ENCODE results near the gene TNNC2.
"Not testable (repeated sequence)": the region's sequence is repeated elsewhere in the genome, so short reads cannot be mapped to it uniquely, and the experiment has no call there.

The TNNC2 gene

GRCh38 chr20:45818239-45818638 lies 8.9 kb downstream of the TNNC2 start:
- no peak for DNase-seq

DNA sequence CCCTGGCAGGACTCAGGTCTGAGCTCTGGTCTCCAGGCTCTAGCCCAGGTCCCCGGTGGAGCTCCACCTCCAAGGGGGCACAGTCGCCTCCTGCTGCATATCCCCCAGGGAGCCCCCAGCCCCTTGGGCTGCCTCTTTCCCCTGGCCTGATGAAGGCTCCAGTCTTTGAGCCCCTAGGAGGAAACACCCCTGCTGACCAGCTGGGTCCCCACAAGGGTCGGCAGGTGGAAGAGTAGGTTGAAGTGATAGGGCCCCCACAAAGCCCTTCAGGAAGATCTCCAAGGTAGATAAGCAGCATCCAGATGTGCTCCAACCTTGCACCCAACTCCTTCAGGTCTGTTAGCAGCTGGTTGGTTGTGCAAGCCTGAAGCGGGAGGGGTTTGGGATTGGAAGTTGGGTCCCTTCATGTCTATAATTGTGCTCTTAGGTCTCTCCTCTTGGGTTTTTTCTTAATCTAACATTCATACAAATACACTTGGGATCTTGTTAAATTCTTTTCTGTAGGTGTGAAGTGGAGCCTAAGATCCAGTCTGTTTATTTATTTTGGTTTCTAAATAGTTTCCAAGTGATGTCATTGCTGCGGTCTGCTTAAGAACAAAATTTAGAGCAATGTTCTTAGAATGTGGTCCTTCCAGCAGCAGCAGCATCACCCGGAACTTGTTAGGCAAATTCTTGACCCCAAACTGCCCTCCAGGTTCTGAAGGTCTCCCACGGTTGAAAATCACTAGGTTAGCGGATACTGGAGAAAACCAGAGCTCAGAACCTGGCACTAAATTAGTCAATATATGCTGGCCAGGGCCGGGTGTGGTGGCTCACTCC lies 9.5 kb downstream of the TNNC2 start:
- DNase-seq = no peak

- DNase-seq = no peak
Measured at GRCh38 chr20:45816951-45817350, 10.2 kb downstream of the TNNC2 start.

DNA sequence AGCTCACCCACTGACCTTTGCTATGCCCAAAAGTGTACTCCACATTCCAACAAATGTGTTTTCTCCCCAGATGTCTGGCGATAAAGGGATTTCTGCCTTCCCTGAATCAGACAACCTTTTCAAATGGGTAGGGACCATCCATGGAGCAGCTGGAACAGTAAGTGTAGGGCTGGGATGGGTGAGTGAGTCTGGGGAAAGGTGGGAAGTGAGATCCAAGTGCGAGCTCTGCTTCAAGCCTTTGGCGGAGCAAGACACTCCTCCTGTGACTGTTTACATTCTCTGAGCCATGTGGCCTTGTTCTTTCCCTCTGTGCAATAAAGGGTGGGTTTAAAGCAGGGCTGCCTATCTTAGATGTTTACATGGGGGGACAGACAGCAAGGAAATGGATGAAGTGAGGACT lies 12.8 kb downstream of the TNNC2 start:
- DNase-seq = no peak

DNA sequence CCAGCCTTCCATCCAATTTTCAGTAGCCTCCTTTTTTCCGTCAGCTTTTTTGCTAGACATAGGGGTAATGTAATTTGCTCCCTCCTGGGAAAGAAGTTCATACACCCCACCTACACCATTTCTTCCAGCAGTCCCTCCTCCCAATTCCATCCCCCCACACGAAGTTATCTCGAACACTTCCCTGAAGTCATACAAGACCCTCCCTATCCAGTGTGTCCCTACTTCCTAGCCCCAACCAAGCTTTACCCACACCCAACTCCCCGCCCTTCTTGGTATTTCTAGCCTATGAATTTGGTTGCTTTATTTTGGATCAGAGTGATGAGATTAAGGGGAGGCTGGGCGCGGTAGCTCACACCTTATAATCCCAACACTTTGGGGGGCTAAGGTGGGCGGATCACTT lies 13.6 kb downstream of the TNNC2 start:
- no peak for DNase-seq

- DNase-seq = no peak
Measured at GRCh38 chr20:45813006-45813340, 14.1 kb downstream of the TNNC2 start.

DNA sequence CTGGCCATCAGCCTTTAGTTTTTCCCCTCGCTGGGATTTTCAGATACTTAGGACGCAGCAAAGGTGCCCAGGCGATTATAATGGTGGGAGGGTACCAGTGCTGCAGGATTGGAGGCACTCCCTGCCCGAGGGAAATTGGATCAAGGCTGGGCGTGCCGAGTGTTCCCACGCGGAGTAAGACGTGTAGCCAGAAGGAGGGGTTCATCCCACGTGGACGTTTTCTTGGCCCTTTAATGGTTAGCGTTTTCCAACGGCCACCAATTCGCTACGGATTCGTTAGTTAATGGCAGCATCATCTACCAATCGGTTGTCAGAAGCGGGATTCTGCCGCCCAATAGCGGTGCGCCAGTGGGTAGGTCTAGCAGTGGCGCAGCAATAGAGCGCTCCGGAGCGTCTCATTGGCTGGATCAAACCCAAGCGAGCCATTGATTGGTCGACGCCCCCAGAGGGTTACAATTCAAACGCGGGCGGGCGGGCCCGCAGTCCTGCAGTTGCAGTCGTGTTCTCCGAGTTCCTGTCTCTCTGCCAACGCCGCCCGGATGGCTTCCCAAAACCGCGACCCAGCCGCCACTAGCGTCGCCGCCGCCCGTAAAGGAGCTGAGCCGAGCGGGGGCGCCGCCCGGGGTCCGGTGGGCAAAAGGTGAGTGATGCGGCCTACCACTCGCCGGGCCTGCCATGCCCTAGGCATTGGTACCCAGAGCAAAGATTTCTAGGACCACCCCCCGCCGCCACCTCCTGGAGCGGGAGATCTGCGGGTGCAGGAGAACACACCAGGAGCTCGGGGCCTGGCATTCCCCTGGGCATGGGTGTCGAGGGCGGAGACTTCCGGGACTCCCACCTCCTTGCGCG lies 14.7 kb downstream of the TNNC2 start, which contains the start of gene UBE2C:
TSS of gene UBE2C (plus strand) at position 488 of the 849 bp plus-strand sequence. CDS start at position 540, 52 bp downstream.
- DNase-seq = peak; percentile 90 to 97

DNA sequence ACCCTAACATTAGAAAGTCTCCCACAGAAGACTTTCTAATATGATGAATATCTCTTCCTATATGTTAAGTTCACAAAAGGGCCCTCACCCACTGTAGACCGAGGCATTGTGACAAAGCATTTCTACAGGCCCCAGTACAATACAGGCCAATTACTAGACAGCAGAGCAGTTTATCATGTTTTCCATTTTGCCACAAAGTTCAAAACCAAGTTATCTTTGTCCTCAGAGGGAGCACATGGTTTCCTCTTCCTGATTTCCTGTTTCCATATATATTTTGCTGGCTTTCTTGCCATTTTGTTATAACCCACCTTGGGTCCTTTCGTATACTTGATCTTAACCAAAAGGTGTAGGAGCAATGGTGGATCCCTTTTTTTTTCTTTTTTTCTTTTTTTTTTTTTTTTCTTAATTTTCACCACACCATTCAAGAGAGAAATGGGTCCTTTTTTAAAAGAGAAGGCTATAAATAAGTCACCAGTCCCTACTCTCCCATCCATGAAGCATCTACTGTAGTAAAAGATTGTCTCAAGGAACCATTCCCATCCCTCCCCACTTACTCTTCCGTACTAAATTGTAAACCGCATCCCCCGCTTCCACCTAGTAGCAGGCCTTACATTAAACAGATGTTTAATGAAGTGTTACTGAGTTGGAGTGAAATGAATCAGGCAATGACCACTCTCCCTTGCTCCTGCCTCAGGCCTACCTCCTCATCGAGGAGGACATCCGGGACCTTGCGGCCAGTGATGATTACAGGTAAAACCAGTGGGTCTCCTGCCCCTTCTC lies 16.7 kb downstream of the TNNC2 start:
- no peak for DNase-seq

GRCh38 chr20:45801851-45802250 lies 25.3 kb downstream of the TNNC2 start:
- no peak for DNase-seq

DNA sequence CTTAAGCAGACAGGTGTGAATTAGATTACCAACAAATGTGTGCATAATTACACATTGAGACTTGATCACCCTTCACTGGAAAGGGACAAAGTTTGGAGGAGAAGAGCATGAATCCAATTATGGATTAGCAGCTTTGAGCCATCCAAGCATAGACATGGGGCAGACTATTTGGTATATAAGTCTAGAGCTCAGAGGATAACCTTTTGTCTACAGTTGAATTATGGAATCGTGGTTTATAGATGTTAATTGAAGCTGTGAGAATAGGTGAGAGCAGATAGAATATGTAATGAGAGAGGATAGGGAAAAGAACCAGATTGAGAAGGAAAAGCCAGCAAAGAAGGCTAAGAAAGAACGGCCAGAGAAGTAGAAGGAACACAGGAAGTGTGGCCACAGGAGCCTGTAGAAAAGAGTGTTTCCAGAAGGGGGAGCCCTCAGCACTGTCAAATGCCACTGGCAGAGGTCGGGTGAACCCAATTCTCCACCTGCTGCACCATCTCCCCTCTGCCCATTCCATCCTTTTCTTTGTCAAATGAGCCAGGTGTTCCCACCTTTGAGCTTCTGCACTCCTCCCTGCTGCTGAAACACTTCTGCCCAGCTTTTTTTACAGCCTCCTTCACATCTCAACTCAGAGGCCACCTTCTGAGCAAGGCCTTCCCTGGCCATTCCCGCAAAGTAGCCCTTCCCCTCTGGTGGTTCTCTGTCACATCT lies 28.0 kb downstream of the TNNC2 start:
- peak in 1 of 2 experiments; percentile 22 for DNase-seq

GRCh38 chr20:45797955-45798354 lies 29.2 kb downstream of the TNNC2 start:
- DNase-seq = not testable (repeated sequence)

- not testable (repeated sequence) for DNase-seq
Measured at GRCh38 chr20:45797510-45797909, 29.6 kb downstream of the TNNC2 start.

DNA sequence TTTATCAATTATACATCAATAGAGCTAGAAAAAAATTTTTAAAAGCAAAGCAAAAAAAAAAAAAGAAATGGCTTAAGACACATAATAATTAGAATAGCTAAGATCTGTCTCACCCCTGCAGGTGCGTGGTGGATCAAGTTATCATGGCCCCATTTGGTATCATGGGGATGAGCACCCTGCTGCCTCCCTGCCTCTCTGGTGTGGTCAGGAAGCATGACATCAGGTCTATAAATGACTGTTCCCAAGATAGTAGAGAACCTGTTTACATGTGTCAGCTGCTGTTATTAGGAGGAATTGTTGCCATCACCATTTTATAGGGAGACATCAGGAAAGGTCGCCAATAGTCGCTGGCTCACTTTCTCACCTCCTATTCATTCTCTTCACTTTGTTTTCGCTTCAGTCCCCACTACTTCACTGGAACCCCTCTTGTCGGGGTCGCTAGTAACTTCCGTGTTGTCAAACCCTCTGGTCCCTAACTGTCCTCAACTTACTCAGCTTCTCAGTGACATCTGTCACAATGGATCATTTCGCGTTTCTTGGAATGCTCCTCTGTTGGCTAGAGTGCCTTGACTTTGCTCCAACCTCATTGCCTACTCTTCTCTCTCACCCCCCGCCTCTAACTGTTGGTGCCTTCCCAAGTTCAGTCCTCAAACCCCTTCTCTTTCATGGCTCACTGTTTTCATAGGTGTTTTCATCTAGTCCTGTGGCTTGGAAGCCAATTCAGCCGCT lies 30.6 kb downstream of the TNNC2 start:
- no peak for DNase-seq

DNA sequence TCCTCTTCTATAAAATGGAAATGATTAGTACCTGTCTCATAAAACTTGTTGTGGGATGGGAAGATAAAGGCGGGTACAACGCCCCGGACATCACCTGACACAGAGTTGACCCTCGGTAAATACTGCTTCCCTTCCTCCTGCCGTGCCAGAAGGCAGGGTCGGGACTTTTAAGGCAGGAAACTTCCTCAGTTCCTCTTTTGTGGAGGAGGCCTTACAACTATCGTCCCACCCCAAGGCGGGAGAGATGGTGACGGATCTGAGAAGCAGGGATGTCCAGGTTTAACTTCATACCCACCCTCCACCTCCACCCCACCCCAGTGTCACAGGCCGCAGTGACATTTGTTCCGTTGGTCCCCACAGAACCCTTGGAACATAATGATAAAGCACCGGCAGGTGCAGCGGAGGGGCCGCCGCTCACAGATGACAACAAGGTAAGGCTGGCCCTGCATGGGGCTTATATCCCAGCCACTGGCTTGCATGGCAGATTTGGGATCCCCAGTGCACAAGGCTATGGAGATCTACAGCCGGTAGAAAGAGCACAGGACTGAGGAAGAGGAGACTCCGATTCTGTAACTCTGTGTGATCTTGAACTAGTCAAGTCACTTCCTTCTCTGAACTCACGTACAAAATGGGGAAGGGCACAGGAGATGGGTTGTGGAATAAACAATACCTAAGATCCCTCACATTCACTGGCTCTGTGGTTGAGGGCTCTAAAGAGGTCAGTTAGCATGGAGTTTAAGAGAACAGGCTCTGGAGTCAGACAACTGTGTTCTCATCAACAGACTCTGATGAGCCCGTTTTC lies 34.6 kb downstream of the TNNC2 start:
- no peak for DNase-seq

DNA sequence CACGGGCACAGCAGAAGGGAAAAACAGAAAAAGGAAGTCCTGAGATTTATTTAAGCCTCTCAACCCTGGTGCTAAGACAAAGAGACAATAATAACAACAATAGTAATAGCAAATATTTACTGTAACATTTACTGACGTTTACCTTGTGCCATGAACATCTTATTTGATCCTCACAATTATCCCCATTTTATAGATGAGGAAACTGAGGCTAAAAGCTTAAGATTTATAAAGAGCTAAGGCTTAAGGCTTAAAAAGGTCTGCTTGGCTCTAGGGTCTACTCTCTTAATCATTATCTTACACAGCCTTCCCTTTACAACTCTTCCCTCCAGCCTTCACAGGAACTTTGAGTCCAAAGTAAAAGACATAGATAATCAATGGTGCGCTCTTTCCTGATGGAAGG lies 38.8 kb downstream of the TNNC2 start:
- no peak for DNase-seq

- DNase-seq = no peak
Measured at GRCh38 chr20:45783656-45784294, 43.3 kb downstream of the TNNC2 start.

GRCh38 chr20:45782890-45783289 lies 44.2 kb downstream of the TNNC2 start:
- DNase-seq = no peak

DNA sequence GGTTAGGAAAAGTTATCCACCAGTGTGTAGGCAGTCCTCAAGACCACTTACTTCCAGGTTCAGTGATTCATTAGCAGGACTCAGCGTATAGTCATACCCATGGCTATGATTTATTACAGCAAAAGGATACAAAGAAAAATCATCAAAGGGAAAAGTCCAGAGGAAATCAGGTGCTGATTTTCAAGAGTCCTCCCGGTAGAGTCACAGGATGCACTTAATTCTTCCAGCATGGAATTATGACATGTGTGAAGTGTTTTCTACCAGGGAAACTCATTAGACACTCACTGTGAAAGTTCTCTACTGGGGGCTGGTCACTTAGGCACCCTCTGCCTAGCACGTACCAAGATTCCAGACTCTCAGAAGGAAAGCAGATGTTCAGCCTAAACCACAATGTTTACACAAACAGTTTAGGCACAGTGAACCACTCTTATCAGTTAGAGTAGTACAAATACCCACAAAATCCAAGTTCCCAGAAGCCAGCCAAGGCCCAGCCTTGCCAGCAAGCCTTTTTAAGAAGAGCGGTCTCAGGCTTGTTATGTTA lies 45.7 kb downstream of the TNNC2 start:
- peak in 1 of 2 experiments; percentile 20 for DNase-seq

GRCh38 chr20:45780159-45780558 lies 47.0 kb downstream of the TNNC2 start:
- DNase-seq = no peak

Measured in NCI-H187 (cell line).